ENCODE data around the gene PBRM1. TPM values are rescaled to one million over a fixed set of nuclear protein-coding genes. Genes with fewer than 3 reads are reported as not detected.

PBRM1 gene
- total RNA-seq, 1 experiment from 2014 or later: 40.0 TPM

DNA sequence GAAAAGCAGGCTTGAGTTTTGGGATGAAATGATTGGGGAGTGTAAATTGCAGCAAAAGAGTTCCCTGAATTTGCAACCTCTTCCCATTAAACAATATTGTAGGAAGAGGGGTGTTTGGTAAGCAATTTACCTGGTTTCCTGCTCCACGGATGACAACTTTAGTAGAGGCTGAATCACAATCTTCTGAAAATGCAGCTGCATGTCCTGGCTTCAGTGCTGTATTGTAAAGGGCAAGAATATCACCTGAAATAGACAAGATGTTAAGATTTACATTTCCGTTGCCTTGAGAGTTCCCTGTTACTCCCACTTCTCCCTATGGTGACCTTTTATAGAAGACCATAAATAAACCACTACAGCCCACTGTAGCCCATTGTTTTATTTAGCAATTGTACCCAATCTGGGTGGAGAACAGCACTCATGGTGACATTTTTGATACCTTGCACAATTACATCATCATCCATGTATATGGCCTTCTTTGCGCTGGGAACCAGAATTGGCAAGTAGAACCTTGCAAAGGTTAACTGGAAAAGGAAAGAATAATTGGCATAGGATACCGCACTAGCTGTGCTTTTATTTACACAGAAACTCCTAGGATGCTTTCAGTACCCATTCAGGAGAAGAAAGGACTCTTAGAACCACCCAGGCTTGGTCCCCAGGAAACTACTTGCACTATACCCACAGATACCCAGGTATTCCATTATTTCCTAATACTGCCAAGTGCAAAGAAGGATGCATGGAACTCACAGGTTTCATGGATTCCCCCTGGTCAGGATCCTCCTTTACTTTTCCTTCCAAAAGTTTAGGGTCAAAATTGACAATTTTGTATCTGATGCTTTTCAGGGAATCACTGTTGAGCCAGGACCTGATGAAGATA lies 10.3 kb upstream of the PBRM1 start:
- H4K20me1 ChIP-seq (ENCODE audit: insufficient read depth): peaks cover 25% of the 10 kb centered on the region; the same call in 1 of the 2 replicates
- peaks cover 54 to 61% of the 10 kb centered on the region in 2 experiments for H3K36me3 ChIP-seq (ENCODE audit: control insufficient read depth in 1 of 2, insufficient read depth in 2 of 2, low read length in 2 of 2)
- H3K27me3 ChIP-seq (ENCODE audit: insufficient read depth, low read length): no peaks in the 10 kb centered on the region
- H3K4me1 ChIP-seq (ENCODE audit: control insufficient read depth in 1 of 2, insufficient read depth in 2 of 2, low read length in 2 of 2): no peaks in the 10 kb centered on the region
- POLR2A ChIA-PET: interaction anchor here (1.8 kb wide), 1 partner anchor 9 kb away, joined by 4 read pairs; no protein-coding TSS in a partner anchor
- ATAC-seq (0 out of 2 replicates have a peak, but pooled peaks have one; percentile 10), DNase-seq (ENCODE audit: low read depth, low spot score) (no peak)
- H3K4me3 ChIP-seq (replicated peaks in 1 of 2; ENCODE audit: low read depth in 1 of 2, low read length in 2 of 2): no peak overlapping the region
- CTCF ChIA-PET: no interaction called here
- TF ChIP-seq POLR2AphosphoS5 (IDR thresholded peaks at IDR 0.05; ENCODE audit: low read depth, low read length): peak; percentile 46
- no peak for TF ChIP-seq EZH2 (IDR thresholded peaks at IDR 0.05)
- no peaks in the 10 kb centered on the region for H3K9me2 ChIP-seq (ENCODE audit: insufficient read depth)
- H3K27ac ChIP-seq (ENCODE audit: low read depth, low read length): no peak overlapping the region
- no peak overlapping the region for H3K4me2 ChIP-seq (ENCODE audit: low read length)
- no peak overlapping the region for H2AFZ ChIP-seq (ENCODE audit: low read depth, low read length, poor library complexity, severe bottlenecking)
- peaks cover 28% of the 10 kb centered on the region for H3K79me2 ChIP-seq (ENCODE audit: insufficient read depth, low read length)
- intact Hi-C loops (cut with micrococcal nuclease): no loop called here
- no peak overlapping the region for H3K9ac ChIP-seq (ENCODE audit: low read length)
- BruUV-seq (replicated peaks): no TSS peak
- RAD21 ChIA-PET (ENCODE audit: low non-redundant PET in 1 of 2, low total read pairs in 2 of 2, uncharacterized antibody in 2 of 2, unreplicated experiment in 2 of 2): no interaction called here
- H3K9me3 ChIP-seq (ENCODE audit: control insufficient read depth in 1 of 2, insufficient read depth in 1 of 2, low read depth in 1 of 2, low read length in 2 of 2): no peaks in the 10 kb centered on the region

DNA sequence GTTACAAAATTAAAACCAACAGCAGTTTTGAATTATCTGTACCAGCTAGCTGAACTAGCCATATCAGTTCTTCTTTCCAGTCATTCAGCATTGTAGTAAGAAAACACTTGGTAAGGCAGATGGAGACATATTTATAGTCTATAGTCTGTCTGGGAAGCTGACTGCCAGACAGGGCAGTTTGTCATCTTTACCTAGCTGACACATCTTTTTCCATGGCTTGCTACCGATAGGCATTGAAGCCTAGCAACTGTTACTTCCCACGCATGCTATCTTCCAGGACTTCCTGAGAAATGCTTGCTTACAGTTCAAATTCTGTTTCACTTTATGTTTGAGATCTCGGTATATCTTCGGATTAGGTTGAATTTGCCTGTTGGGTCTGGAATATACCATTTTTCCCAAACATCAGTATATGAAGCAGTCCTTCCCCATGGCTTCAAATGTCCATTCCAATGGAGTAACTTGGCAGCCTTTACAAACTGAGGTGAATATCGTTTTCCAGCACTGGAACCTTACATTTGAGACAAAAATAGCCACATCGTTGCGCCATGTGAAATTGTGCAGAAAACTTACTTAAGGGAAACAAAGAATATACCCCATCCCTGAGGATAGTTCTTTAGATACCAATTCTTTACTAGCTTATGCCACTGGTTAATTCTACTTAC lies 8.9 kb upstream of the PBRM1 start:
- Histone ChIP-seq H4K20me1 (ENCODE audit: insufficient read depth) (peaks cover 29% of the 10 kb centered on the region; the same call in 1 of the 2 replicates), H3K9me2 (ENCODE audit: insufficient read depth) (no peaks in the 10 kb centered on the region), H3K9me3 (ENCODE audit: control insufficient read depth in 1 of 2, insufficient read depth in 1 of 2, low read depth in 1 of 2, low read length in 2 of 2) (no peaks in the 10 kb centered on the region), H3K27me3 (ENCODE audit: insufficient read depth, low read length) (no peaks in the 10 kb centered on the region), H3K9ac (ENCODE audit: low read length) (no peak overlapping the region), H3K79me2 (ENCODE audit: insufficient read depth, low read length) (peaks cover 41% of the 10 kb centered on the region), H2AFZ (ENCODE audit: low read depth, low read length, poor library complexity, severe bottlenecking) (no peak overlapping the region), H3K36me3 (ENCODE audit: control insufficient read depth in 1 of 2, insufficient read depth in 2 of 2, low read length in 2 of 2) (peaks cover 65 to 75% of the 10 kb centered on the region in 2 experiments), H3K4me2 (ENCODE audit: low read length) (no peak overlapping the region), H3K27ac (ENCODE audit: low read depth, low read length) (no peak overlapping the region), H3K4me1 (ENCODE audit: control insufficient read depth in 1 of 2, insufficient read depth in 2 of 2, low read length in 2 of 2) (no peaks in the 10 kb centered on the region), H3K4me3 (replicated peaks in 1 of 2; ENCODE audit: low read depth in 1 of 2, low read length in 2 of 2) (no peak overlapping the region)
- DNase-seq (ENCODE audit: low read depth, low spot score): no peak
- RAD21 ChIA-PET (ENCODE audit: low non-redundant PET in 1 of 2, low total read pairs in 2 of 2, uncharacterized antibody in 2 of 2, unreplicated experiment in 2 of 2): no interaction called here
- intact Hi-C loops (cut with micrococcal nuclease): no loop called here
- ATAC-seq: no peak; the same call in 1 of the 2 replicates
- TF ChIP-seq POLR2AphosphoS5 (IDR thresholded peaks at IDR 0.05; ENCODE audit: low read depth, low read length) (no peak), SRF (IDR thresholded peaks at IDR 0.05; ENCODE audit: low read depth) (no peak), POLR2A (IDR thresholded peaks at IDR 0.05; ENCODE audit: borderline replicate concordance, extremely low read depth, insufficient read depth, insufficient read length) (no peak), YY1 (IDR thresholded peaks at IDR 0.05; ENCODE audit: extremely low read depth, insufficient replicate concordance, low read depth, low read length) (no peak), ELF1 (IDR thresholded peaks at IDR 0.05; ENCODE audit: borderline replicate concordance, low read depth) (no peak), EZH2phosphoT487 (IDR thresholded peaks at IDR 0.05; ENCODE audit: borderline replicate concordance) (no peak), ZNF274 (IDR thresholded peaks at IDR 0.05; ENCODE audit: low read depth, low read length) (no peak), SP1 (IDR thresholded peaks at IDR 0.05; ENCODE audit: low read depth) (no peak), CBX3 (IDR thresholded peaks at IDR 0.05; ENCODE audit: low read depth) (no peak), EGR1 (IDR thresholded peaks at IDR 0.05; ENCODE audit: low read depth) (no peak), TCF7L2 (IDR thresholded peaks at IDR 0.05; ENCODE audit: borderline replicate concordance, extremely low read depth, insufficient read depth, insufficient read length) (no peak)
- TF ChIP-seq, protein P1, sequence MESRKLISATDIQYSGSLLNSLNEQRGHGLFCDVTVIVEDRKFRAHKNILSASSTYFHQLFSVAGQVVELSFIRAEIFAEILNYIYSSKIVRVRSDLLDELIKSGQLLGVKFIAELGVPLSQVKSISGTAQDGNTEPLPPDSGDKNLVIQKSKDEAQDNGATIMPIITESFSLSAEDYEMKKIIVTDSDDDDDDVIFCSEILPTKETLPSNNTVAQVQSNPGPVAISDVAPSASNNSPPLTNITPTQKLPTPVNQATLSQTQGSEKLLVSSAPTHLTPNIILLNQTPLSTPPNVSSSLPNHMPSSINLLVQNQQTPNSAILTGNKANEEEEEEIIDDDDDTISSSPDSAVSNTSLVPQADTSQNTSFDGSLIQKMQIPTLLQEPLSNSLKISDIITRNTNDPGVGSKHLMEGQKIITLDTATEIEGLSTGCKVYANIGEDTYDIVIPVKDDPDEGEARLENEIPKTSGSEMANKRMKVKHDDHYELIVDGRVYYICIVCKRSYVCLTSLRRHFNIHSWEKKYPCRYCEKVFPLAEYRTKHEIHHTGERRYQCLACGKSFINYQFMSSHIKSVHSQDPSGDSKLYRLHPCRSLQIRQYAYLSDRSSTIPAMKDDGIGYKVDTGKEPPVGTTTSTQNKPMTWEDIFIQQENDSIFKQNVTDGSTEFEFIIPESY (IDR thresholded peaks at IDR 0.05; ENCODE audit: extremely low read depth, insufficient replicate concordance, low read length): no peak
- TF ChIP-seq, protein P2, sequence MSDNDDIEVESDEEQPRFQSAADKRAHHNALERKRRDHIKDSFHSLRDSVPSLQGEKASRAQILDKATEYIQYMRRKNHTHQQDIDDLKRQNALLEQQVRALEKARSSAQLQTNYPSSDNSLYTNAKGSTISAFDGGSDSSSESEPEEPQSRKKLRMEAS (IDR thresholded peaks at IDR 0.05): no peak
- TF ChIP-seq, protein P3, sequence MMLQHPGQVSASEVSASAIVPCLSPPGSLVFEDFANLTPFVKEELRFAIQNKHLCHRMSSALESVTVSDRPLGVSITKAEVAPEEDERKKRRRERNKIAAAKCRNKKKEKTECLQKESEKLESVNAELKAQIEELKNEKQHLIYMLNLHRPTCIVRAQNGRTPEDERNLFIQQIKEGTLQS (IDR thresholded peaks at IDR 0.05): no peak
- POLR2A ChIA-PET: interaction anchor here (0.6 kb wide), 1 partner anchor 8 kb away, joined by 3 read pairs; no protein-coding TSS in a partner anchor
- BruUV-seq (replicated peaks): TSS peak; percentile 45
- CTCF ChIA-PET: no interaction called here

Measured in HCT116 (cell line).